NCI-H2107 (cell line): ENCODE results near the gene GALNT11.
"Not testable (repeated sequence)": the region's sequence is repeated elsewhere in the genome, so short reads cannot be mapped to it uniquely, and the experiment has no call there.

Source experiments
- DNase-seq: peaks from one replicate; lab custom pipeline; 2025; lab: John Stamatoyannopoulos, UW

Gene GALNT11

GRCh38 chr7:152075379-152075778 lies 49.9 kb downstream of the GALNT11 start:
- not testable (repeated sequence) for DNase-seq

DNA sequence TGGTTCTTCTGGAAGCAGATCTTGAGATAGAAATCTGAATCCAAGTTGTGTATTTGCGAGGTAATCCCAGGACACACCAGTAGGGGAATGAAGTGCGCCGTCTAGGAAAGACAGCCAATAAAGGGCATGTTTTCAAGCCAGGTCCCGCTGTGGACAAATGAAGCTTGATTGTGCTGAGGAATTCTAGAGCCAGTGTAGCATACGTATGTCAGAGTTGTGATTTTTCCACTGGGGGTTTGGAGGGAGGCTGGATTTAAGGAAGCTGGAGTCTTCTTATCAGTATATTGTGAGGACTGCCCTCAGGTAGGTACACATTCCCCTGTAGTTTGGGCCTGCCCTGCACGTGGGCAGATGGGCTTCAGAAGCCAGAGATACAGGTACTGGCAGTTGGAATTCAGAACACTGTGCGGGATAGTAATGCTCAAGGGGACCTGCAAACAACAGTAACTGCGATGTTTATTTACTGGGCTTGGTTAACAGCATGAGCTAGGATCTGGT lies 50.9 kb downstream of the GALNT11 start:
- DNase-seq: no peak

GRCh38 chr7:152076940-152077933 lies 51.8 kb downstream of the GALNT11 start:
- DNase-seq: no peak

- DNase-seq: no peak
These were observed 52.6 kb downstream of the GALNT11 start for GRCh38 chr7:152078025-152078424.

DNA sequence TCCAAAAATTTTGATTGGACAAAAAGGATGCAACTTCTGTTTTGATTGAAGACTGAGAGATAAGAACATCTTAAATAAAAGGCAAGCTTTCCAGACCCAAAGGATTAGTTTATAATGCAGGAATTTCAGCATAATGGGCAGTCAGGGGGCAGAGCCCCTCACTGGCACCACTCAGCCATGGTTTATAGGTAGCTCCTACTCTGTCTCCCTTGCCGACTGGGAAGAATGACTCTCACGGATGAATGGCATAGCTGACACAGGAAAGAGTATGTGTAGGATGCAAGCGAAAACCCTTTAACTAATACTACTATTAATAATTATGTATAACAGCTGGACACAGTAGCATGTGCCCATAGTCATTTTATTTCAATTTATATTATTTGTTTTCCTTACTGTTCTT lies 53.3 kb downstream of the GALNT11 start:
- no peak for DNase-seq

DNA sequence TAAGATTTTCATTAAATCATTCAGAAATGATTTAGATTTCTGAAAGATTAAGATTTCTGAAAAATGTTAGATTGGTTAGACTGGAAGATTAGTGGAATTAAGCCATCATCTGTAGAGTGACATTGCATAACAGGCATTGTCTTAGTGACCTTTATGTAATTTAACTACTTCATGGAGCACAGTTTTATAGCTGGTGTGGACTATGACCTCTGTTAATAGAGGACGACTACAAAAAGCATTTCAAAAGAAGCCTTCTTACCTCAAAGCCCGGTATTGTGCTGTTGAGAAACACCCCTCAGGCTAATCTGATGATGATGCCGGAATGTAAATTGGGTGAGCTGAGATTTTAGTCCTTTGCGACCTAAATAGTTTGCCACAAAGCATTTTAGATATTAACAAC lies 55.6 kb downstream of the GALNT11 start:
- DNase-seq: no peak

DNA sequence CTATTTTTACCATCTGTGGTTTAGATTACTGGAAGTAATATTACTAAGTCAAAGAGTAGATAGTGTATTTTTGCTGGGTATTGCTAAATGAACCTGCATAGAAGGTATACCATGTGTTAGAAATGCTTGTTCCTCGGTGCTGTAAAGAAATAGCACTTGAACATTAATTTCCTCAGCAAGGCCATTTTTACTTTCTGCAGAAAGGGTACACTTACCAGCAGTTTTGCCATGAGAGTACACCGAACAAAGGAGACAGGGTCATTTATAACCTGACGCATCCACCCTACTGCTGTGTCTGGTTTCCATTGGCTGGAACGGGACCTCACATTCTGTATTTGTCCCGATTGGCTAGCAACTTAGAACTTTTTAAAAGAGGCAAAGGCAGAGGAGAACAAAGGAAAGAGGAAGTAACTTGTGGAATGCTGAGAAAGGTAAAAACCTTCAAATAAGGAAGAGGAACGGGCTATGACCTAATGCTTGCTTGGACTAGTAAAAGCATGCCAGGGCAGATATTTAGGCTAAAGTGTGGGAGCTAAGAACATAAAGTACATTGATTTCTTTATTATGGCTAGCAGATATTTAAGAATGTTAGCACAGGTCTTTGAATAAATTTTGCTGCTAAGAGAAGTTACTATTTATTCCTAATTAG lies 56.7 kb downstream of the GALNT11 start:
- not testable (repeated sequence) for DNase-seq

GRCh38 chr7:152085131-152085530 lies 59.7 kb downstream of the GALNT11 start:
- DNase-seq: no peak

DNA sequence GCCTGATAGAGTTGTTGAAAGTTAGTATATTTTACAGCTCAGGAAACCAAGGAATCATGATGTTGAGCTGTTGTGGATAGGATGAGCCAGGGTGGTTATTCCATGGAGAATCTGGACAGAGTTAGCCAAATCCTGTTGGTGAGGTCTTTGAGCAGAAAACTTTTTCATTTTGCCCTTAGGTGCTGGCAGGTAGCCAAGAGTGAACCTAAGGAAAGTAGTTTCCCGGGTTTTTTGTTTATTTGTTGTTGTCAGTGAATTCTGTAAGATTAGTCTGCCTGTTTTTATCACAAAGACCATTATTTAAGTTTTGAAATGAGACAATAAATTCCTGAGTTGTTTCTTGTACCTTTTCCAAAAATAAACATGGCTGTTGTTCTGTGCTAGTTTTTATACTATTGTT lies 61.0 kb downstream of the GALNT11 start:
- DNase-seq: no peak

GRCh38 chr7:152089183-152089582 lies 63.7 kb downstream of the GALNT11 start:
- DNase-seq: no peak

DNA sequence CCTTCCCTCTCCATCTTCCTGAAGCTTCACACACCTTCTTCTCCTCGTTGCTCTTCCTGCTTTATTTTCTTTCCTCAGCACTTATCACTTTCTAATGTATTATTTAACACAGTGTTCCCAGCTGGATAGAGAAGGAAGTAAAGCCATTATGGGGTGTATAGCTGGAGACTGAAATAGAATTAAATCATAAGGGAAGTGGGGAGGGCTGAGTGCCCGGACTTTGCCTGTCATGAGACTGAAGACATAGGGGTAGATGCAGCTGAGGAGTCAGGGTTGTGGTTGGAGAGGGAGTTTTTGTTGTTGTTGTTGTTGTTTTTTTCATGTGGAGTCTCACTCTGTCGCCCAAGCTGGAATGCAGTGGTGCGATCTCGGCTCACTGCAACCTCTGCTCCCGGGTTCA lies 65.3 kb downstream of the GALNT11 start:
- DNase-seq: no peak

DNA sequence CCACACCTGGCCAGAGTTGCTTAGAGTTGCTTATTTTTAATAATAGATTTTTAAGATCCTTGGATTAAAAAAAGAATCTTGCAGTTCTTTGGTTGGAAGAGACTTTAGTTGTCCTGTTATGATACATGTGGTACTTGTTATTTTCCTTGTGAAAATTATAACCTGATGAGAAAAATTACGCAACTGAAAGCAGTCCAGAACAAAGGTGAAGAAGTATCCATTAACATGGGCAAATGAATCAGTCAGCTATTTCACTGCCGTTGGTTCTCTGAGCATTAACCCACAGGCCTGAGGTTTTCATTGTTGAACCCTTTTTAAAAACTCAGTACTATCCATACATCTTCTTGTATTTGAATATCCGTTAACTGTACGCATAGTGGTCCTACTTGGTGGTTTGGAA lies 68.2 kb downstream of the GALNT11 start:
- no peak for DNase-seq

- no peak for DNase-seq
These were observed 70.3 kb downstream of the GALNT11 start for GRCh38 chr7:152095771-152096170.

GRCh38 chr7:152097330-152097729 lies 71.9 kb downstream of the GALNT11 start:
- no peak for DNase-seq

GRCh38 chr7:152103066-152103465 lies 77.6 kb downstream of the GALNT11 start:
- no peak for DNase-seq

DNA sequence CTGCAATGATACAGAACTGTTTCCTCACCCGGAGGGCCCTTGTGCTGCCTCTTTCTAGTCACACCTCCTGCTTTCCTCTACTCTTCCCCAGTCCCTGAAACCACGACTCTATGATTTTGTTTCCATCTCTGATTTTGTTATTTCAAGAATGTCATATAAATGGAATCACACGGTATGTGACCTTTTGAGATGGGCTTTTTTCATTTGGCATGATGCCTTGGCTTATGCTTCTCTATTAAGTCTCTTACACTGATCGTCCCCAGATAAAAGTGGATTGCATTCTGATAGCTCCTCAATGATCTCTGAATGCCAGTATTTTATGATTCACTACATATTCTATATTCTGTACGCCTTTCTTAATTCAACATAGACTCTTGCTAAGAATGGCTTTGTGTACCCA lies 78.2 kb downstream of the GALNT11 start:
- no peak for DNase-seq

DNA sequence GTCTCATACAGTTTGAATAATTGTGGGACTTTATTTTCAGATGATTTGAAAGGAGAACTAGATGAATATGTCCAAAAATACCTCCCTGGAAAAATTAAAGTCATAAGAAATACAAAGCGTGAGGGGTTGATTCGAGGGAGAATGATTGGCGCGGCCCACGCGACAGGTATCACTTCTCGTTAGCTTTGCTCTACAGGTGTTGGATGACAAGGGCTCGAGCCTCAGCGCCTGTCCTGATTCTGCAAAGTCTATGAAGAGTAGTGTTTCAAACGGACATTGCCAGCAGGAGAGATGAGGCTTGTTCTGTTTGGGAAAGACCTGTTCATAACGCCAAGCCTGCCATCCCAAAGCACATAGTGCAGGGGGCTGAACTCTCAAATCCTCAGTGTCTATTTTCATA lies 79.7 kb downstream of the GALNT11 start:
- no peak for DNase-seq

- DNase-seq: no peak
These were observed 81.5 kb downstream of the GALNT11 start for GRCh38 chr7:152106990-152107389.

GRCh38 chr7:152107945-152108344 lies 82.5 kb downstream of the GALNT11 start:
- no peak for DNase-seq

DNA sequence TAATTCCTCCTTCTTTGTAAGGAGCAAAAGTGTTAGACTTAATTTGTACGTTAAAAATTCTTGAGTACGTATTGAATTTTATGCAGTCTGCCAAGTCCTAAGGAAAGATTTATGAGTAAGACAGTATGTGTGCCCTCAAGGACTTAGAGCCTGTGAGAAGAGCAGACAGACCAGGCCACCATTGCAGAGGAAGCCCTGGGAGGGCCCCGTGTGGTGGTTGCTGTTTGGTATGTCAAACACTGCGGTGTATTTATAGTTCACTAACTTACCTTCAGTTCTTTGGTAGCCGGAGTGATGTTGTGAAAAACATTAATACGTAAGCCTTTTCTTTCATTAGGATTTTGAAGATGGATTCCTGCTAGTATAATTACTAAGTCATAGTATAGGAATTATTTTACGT lies 82.9 kb downstream of the GALNT11 start:
- DNase-seq: no peak

GRCh38 chr7:152112829-152113228 lies 87.4 kb downstream of the GALNT11 start:
- DNase-seq: no peak

GRCh38 chr7:152115021-152115718 lies 89.7 kb downstream of the GALNT11 start:
- no peak for DNase-seq
